ENCODE measurements around the gene KRI1. TPM values are rescaled to one million over a fixed set of nuclear protein-coding genes. Genes with fewer than 3 reads are reported as not detected.

KRI1 gene
- total and polyA plus RNA-seq, 9 donors: 12.3 to 28.9 (median 23.6) TPM

DNA sequence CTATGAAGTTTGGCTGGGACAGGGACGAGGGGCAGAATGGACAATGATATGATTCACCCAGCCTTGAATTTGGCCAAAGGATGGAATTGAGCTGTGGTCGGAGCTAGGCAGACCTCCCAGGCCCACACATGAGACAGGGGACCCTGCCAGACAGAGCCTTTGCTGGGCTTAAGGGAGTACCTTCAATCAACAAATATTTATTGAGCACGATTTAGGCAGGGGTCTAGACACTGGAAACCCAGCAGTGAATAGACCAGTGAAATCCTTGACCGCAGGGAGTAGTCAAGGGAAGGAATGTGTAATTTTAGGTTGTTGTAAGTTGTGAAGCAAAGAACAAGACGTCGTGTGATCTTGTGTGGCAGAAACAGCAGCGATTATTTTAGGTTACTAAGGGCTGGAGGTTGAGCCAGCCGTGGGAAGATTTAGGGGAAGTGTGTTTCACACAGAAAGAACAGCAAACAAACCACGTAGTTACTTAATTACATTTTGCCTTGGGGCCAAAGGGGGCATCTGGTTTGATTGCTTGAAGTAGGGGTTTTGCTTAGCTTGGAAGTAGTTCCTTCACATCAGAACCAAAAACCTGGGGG is 38.2 kb upstream of the KRI1 start:
- DNase-seq: no peak
- H3K9me3 ChIP-seq: no peaks in the 10 kb centered on the region
- intact Hi-C loops (cut with DNase I): no loop called here
- H3K36me3 ChIP-seq: no peaks in the 10 kb centered on the region
- H3K4me1 ChIP-seq (ENCODE audit: insufficient read depth): peaks cover 2% of the 10 kb centered on the region
- peak overlapping the region; percentile 62 to 68 for H3K27ac ChIP-seq
- no peaks in the 10 kb centered on the region for H3K27me3 ChIP-seq
- TF ChIP-seq EP300 (IDR thresholded peaks at IDR 0.05) (no peak), POLR2A (IDR thresholded peaks at IDR 0.05) (no peak)
- TF ChIP-seq, protein P1, sequence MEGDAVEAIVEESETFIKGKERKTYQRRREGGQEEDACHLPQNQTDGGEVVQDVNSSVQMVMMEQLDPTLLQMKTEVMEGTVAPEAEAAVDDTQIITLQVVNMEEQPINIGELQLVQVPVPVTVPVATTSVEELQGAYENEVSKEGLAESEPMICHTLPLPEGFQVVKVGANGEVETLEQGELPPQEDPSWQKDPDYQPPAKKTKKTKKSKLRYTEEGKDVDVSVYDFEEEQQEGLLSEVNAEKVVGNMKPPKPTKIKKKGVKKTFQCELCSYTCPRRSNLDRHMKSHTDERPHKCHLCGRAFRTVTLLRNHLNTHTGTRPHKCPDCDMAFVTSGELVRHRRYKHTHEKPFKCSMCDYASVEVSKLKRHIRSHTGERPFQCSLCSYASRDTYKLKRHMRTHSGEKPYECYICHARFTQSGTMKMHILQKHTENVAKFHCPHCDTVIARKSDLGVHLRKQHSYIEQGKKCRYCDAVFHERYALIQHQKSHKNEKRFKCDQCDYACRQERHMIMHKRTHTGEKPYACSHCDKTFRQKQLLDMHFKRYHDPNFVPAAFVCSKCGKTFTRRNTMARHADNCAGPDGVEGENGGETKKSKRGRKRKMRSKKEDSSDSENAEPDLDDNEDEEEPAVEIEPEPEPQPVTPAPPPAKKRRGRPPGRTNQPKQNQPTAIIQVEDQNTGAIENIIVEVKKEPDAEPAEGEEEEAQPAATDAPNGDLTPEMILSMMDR (IDR thresholded peaks at IDR 0.05): no peak
- 28 to 34% (median 34%) methylated on average over 8 to 9 of the region's 9 CpGs for WGBS, 3 donors
- H3K4me3 ChIP-seq: no peak overlapping the region

DNA sequence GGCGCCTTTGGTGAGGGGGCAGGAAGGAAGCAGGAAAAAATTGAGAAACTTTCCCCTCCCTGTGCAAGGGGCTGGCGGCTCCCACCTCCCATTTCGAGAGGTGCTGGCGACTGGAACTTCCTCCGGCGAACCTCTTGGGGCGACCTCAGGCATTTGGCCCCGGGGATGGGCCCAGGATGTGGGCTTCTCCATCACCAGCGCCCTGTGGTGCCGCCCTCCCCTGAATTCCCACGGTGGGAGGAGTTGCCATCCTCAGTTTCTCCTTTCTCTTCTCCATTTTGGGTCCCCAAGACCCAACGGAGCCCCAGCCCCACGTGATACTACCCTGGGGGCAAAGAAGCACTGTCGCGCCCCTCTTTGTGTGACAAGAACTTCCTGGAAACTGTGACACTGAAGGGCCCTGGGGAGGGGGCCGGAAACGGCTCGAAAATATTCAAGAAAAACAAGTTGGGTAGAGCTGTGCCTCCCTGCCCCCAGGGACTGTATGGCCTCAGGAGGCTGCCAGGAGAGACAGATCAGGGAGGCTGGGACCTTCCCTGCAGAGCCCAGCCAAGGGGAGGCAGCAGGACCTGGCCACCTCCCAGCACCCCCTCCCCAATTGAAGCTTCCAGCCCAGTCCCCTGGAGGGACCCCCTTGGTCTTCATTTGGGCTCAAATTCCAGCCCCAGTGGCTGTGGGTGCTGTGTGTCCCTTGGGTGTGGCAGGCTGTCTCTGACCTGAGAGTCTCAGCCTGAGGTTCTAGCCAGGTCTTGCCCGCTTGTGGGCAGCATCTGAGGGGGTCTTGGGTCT is 37.5 kb upstream of the KRI1 start:
- intact Hi-C loops (cut with DNase I): no loop called here
- Histone ChIP-seq H3K27me3 (no peaks in the 10 kb centered on the region), H3K36me3 (no peaks in the 10 kb centered on the region), H3K4me1 (ENCODE audit: insufficient read depth) (peaks cover 2% of the 10 kb centered on the region), H3K9me3 (no peaks in the 10 kb centered on the region), H3K4me3 (peak overlapping the region; percentile 74), H3K27ac (peak overlapping the region; percentile 62 to 68)
- DNase-seq: peak in 4 of 5 donors; percentile 34 to 52 (median 36)
- no peak for TF ChIP-seq POLR2A (IDR thresholded peaks at IDR 0.05)
- TF ChIP-seq EP300 (IDR thresholded peaks at IDR 0.05): no peak
- TF ChIP-seq, protein P1 (IDR thresholded peaks at IDR 0.05): no peak
- WGBS, 3 donors: 9 to 10% (median 10%) methylated on average over 17 to 19 of the region's 19 CpGs

DNA sequence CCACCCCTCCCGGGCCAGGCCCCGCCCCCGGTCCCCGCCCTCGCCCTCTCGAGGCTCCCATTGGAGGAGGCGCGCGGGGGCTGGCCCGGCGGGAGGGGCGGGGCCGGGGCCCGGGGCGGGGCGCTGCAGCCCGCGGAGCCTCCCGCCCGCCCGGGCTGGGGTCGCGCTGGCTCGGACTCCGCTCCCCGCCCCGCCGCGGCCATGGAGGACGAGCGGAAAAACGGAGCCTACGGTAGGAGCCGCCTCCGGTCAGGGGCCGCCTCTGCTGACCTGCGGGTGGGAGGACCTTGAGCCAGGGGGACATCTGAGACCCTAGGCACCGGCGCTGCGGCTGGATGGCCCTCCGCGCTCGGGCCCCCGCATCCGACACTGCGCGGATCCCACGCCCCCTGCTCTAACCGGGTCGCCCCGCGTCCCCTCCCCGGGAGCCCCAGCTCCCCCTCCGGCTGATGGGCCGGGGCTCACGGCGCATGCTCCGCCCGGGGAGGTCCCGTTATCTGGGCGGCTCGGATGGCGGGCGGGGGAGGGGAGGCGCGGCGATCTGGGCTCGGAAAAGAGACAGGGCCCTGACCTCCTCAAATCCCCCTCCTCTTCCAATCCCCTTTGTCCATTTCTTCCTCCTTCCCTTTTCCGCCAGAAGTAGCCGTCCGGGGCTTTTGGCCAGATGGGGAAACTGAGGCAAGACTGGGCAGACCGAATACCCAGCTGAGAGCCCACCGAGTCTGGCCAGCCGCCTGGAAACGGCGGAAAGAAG is 36.7 kb upstream of the KRI1 start:
- no peaks in the 10 kb centered on the region for H3K9me3 ChIP-seq

DNA sequence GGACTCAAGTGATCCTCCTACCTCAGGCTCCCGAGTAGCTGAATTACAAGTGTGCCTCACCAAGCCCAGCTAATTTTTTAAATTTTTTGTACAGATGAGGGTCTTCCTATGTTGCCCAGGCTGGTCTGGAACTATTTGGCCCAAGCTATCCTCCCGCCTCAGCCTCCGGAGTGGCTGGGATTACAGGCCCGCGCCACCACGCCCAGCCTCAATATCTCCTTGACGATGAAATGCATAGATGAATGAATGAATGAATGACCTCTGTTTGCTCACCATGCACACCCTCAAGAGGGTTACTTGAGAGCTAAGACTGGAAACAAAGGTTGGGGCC is 36.2 kb upstream of the KRI1 start:
- WGBS, 3 donors: 10 to 17% (median 12%) methylated on average over 7 of the region's 7 CpGs

More for the DNA sequence above, 36.7 kb upstream of the KRI1 start:
- H3K4me1 ChIP-seq (ENCODE audit: insufficient read depth): peaks cover 2% of the 10 kb centered on the region
- WGBS, 3 donors: 0% methylated on average over 28 to 76 of the region's 76 CpGs
- intact Hi-C loops (cut with DNase I): no loop called here
- H3K27ac ChIP-seq: peak overlapping the region; percentile 62 to 68
- no peaks in the 10 kb centered on the region for H3K36me3 ChIP-seq
- DNase-seq: peak; percentile 77 to 89 (median 85)
- no peaks in the 10 kb centered on the region for H3K27me3 ChIP-seq
- H3K4me3 ChIP-seq: peak overlapping the region; percentile 74
- no peak for TF ChIP-seq EP300 (IDR thresholded peaks at IDR 0.05)
- TF ChIP-seq POLR2A (IDR thresholded peaks at IDR 0.05): peak; percentile 33

More for the DNA sequence above, 36.2 kb upstream of the KRI1 start:
- Histone ChIP-seq H3K27me3 (no peaks in the 10 kb centered on the region), H3K4me3 (no peak overlapping the region), H3K27ac (no peak overlapping the region), H3K9me3 (no peaks in the 10 kb centered on the region), H3K4me1 (ENCODE audit: insufficient read depth) (peaks cover 2% of the 10 kb centered on the region), H3K36me3 (no peaks in the 10 kb centered on the region)
- TF ChIP-seq POLR2A (IDR thresholded peaks at IDR 0.05) (no peak), EP300 (IDR thresholded peaks at IDR 0.05) (no peak)
- TF ChIP-seq, protein P1 (IDR thresholded peaks at IDR 0.05): no peak
- intact Hi-C loops (cut with DNase I): no loop called here
- no peak for DNase-seq

Data from ovary (tissue), 9 donors.